SK-N-SH (cell line): ENCODE data around the gene NFASC.

Source experiments
- ELF1 ChIP-seq: IDR thresholded peaks from 2 replicates; pipeline ENCODE4 v1.4.0; 2012
- EP300 ChIP-seq, 2 experiments: IDR thresholded peaks; 2 replicates each; pipeline versions ENCODE4 v1.4.0 to v1.6.1; 2012; ENCODE audit warnings: borderline replicate concordance in 1 of 2, low read depth in 1 of 2, low read length in 1 of 2
- GABPA ChIP-seq: IDR thresholded peaks from 2 replicates; pipeline ENCODE4 v1.4.0; 2012; ENCODE audit warnings: low read depth, mild to moderate bottlenecking
- GATA2 ChIP-seq: sonication (generic); formaldehyde crosslinking; IDR thresholded peaks from 2 replicates; pipeline ENCODE4 v1.5.0; 2020; ENCODE audit warnings: mild to moderate bottlenecking, missing genetic modification reagents
- MXI1 ChIP-seq: IDR thresholded peaks from 2 replicates; pipeline ENCODE4 v1.6.1; 2012; ENCODE audit warnings: mild to moderate bottlenecking, low read depth, low read length, improper control_type of control experiment
- RAD21 ChIP-seq: IDR thresholded peaks from 2 replicates; pipeline ENCODE4 v1.6.1; 2012; ENCODE audit warnings: mild to moderate bottlenecking, low read length
- SIN3A ChIP-seq: IDR thresholded peaks from 2 replicates; pipeline ENCODE4 v1.6.1; 2012; ENCODE audit warnings: low read depth, mild to moderate bottlenecking, low read length, moderate library complexity, borderline replicate concordance
- SMC3 ChIP-seq: IDR thresholded peaks from 2 replicates; pipeline ENCODE4 v1.6.1; 2012; ENCODE audit warnings: low read depth, low read length, improper control_type of control experiment
- TAF1 ChIP-seq: IDR thresholded peaks from 2 replicates; pipeline ENCODE4 v1.6.1; 2012; ENCODE audit warnings: low read depth, mild to moderate bottlenecking, low read length, moderate library complexity, borderline replicate concordance
- TF ChIP-seq, protein P1 (sequence below): IDR thresholded peaks from 2 replicates; pipeline ENCODE4; 2012
- TF ChIP-seq, protein P2 (sequence below): fragments of 200-600 bp; sonication (generic); IDR thresholded peaks from 2 replicates; pipeline ENCODE4 v1.6.1; 2017; ENCODE audit warnings: antibody characterized with exemption, mild to moderate bottlenecking, moderate library complexity
- TF ChIP-seq, protein P3 (sequence below): IDR thresholded peaks from 2 replicates; pipeline ENCODE4 v1.4.0; 2012; ENCODE audit warnings: low read depth
- TF ChIP-seq, protein P4 (sequence below): fragments of 150-350 bp; IDR thresholded peaks from 2 replicates; pipeline ENCODE4 v1.6.1; 2016; ENCODE audit warnings: mild to moderate bottlenecking, low read depth, low read length
- TF ChIP-seq, protein P5 (sequence below): IDR thresholded peaks from 2 replicates; pipeline ENCODE4 v1.4.0; 2012; ENCODE audit warnings: low read depth, borderline replicate concordance

DNA sequence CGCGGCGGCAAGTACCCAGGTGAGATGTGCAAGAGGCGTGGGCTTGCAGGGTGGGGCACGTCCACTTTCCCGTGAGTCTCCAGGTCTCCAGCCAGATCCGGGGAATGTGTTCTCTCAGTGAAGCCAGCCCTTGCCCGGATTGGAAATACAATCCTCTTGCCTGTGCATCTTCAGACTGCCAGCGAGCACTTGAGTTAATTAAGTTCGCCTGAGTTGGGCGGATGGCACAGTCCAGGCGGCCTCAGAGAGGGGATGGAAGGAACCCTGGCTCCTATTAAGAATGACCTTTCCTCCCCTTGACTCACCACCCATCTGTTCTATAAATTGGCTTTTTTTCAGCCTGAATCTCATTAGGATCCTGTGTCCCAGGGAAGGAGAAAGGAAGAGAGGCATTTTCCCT, 139.0 kb downstream of the NFASC start:
- TF ChIP-seq, protein P1, sequence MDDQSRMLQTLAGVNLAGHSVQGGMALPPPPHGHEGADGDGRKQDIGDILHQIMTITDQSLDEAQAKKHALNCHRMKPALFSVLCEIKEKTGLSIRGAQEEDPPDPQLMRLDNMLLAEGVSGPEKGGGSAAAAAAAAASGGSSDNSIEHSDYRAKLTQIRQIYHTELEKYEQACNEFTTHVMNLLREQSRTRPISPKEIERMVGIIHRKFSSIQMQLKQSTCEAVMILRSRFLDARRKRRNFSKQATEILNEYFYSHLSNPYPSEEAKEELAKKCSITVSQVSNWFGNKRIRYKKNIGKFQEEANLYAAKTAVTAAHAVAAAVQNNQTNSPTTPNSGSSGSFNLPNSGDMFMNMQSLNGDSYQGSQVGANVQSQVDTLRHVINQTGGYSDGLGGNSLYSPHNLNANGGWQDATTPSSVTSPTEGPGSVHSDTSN: no peak
- TF ChIP-seq, protein P2, sequence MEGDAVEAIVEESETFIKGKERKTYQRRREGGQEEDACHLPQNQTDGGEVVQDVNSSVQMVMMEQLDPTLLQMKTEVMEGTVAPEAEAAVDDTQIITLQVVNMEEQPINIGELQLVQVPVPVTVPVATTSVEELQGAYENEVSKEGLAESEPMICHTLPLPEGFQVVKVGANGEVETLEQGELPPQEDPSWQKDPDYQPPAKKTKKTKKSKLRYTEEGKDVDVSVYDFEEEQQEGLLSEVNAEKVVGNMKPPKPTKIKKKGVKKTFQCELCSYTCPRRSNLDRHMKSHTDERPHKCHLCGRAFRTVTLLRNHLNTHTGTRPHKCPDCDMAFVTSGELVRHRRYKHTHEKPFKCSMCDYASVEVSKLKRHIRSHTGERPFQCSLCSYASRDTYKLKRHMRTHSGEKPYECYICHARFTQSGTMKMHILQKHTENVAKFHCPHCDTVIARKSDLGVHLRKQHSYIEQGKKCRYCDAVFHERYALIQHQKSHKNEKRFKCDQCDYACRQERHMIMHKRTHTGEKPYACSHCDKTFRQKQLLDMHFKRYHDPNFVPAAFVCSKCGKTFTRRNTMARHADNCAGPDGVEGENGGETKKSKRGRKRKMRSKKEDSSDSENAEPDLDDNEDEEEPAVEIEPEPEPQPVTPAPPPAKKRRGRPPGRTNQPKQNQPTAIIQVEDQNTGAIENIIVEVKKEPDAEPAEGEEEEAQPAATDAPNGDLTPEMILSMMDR: no peak
- TF ChIP-seq SIN3A (no peak), RAD21 (no peak), SMC3 (no peak), MXI1 (no peak), GATA2 (CRISPR knock-in tag) (no peak), TAF1 (no peak), EP300 (IDR thresholded peaks at IDR 0.05; ENCODE audit: borderline replicate concordance in 1 of 2, low read depth in 1 of 2, low read length in 1 of 2) (no peak), GABPA (no peak), ELF1 (no peak)
- TF ChIP-seq, protein P3, sequence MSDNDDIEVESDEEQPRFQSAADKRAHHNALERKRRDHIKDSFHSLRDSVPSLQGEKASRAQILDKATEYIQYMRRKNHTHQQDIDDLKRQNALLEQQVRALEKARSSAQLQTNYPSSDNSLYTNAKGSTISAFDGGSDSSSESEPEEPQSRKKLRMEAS: no peak
- TF ChIP-seq, protein P4, sequence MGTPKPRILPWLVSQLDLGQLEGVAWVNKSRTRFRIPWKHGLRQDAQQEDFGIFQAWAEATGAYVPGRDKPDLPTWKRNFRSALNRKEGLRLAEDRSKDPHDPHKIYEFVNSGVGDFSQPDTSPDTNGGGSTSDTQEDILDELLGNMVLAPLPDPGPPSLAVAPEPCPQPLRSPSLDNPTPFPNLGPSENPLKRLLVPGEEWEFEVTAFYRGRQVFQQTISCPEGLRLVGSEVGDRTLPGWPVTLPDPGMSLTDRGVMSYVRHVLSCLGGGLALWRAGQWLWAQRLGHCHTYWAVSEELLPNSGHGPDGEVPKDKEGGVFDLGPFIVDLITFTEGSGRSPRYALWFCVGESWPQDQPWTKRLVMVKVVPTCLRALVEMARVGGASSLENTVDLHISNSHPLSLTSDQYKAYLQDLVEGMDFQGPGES: no peak
- TF ChIP-seq, protein P5, sequence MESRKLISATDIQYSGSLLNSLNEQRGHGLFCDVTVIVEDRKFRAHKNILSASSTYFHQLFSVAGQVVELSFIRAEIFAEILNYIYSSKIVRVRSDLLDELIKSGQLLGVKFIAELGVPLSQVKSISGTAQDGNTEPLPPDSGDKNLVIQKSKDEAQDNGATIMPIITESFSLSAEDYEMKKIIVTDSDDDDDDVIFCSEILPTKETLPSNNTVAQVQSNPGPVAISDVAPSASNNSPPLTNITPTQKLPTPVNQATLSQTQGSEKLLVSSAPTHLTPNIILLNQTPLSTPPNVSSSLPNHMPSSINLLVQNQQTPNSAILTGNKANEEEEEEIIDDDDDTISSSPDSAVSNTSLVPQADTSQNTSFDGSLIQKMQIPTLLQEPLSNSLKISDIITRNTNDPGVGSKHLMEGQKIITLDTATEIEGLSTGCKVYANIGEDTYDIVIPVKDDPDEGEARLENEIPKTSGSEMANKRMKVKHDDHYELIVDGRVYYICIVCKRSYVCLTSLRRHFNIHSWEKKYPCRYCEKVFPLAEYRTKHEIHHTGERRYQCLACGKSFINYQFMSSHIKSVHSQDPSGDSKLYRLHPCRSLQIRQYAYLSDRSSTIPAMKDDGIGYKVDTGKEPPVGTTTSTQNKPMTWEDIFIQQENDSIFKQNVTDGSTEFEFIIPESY: no peak
